GM21723 (cell line): Measurements from ENCODE around the gene FBLN2.
"Not testable (repeated sequence)": the region's sequence is repeated elsewhere in the genome, so short reads cannot be mapped to it uniquely, and the experiment has no call there.

Source experiments
- ATAC-seq: cut with Tn5 transposase; IDR thresholded peaks from one replicate; pipeline ENCODE4 v1.9.1; 2021; ENCODE audit warnings: mild to moderate bottlenecking, moderate library complexity; ENCODE audit not compliant: unreplicated experiment

The FBLN2 gene

DNA sequence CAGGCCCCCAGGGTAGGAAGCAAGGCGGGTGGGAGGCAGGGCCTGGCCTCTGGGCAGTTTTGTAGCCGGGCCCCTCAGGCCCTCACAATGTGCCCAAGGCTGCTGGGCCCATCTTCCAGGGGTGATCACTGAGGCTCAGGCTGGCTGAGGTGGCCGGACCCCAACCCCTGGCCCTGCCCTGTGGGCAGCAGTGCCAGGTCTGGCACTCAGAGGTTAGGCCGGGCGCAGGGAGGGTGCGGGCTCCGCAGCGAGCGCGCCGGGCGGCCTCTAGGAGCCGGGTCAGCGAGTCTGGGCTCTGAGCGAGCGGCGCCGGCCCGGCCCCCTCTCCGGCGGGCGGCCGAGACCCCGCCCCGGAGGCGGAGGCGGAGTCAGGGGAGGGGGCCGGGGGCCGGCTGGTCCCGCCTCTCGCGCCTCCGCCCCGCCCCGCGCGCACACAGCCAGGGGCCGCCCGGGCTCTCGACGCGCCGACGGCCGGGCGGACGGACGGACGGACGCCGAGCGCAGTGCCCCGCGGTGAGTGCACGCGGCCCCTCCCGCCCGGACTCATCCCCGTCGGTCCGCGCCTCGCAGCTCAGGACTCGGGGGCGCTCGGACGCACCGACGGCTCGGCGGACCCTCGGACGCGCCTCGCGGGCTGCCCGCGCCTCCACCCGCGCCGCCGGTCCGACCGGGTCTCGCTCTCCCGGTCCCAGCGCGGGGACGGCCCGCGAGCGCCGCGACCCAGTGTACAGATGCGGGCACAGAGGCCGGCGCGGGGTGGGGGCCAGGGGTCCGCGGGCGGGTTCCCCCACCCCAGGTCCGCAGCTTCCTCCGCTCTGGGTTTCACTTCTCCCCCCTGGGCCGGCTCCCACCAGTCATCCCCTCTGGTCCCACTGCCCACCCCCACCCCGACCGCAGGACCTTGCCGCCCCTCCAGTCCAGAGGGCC, at the start of gene FBLN2:
Gene FBLN2, plus strand, starts transcription at position 430 of the 927 bp plus-strand sequence. CDS start 21,231 bp downstream, outside the sequence.
- ATAC-seq = no peak

- ATAC-seq = not testable (repeated sequence)
Measured at GRCh38 chr3:13499246-13499645, 49.7 kb upstream of the FBLN2 start.

DNA sequence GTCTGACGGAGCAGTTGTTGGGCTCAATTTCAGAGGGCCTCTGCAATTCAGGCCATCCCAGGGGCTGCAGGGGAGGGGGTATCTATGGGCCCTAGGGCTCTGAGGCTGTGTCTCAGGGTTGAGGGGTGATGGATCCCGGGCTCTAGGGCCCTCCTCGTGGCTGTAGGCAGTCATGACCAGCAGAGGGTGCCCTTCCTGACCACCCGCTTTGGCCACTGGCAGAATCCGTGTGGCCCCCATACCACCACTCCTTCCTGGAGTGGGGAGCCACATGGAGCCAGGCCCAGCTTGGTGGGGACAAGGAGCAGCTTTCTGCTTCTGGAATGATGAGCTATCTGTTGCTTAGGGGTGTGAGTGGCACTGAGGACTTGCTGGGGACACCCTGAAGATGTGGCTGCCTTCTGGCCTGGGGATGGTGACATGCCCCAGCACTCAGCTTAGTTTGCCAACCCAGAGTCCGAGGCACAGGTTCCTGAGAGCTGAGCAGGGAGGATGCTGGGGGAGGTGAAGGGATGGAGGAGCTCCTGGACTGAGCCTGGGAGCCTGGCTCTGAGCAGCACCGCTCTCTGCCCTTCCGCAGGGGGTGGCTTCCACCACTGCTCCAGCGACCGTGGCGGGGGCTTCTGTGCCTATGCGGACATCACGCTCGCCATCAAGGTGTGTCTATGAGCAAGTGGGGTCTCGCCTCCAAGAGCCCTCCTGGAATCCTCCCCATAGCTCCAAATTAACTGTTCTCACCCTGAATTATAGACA, 48.6 kb upstream of the FBLN2 start:
- ATAC-seq = no peak

DNA sequence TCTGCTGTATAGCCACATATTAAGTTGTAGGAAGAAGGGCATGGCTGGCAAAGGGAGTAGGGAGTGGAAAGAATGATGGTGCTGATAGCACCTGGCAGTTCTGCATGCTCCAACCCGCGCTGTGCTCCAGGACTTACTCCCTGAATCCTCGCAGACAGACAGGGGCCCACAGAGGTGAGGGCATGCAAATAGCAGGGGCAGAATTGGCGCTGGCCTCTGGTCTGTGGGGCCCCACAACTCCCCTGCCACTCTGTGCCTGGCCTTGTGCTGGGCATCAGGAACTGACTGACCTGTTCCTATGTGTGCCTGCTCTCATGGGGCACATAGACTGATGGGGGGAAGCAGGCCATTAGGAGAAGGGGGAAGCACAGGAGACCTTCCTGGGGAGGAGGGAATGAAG, 47.9 kb upstream of the FBLN2 start:
- ATAC-seq = no peak

GRCh38 chr3:13501521-13501920, 47.4 kb upstream of the FBLN2 start:
- no peak for ATAC-seq

DNA sequence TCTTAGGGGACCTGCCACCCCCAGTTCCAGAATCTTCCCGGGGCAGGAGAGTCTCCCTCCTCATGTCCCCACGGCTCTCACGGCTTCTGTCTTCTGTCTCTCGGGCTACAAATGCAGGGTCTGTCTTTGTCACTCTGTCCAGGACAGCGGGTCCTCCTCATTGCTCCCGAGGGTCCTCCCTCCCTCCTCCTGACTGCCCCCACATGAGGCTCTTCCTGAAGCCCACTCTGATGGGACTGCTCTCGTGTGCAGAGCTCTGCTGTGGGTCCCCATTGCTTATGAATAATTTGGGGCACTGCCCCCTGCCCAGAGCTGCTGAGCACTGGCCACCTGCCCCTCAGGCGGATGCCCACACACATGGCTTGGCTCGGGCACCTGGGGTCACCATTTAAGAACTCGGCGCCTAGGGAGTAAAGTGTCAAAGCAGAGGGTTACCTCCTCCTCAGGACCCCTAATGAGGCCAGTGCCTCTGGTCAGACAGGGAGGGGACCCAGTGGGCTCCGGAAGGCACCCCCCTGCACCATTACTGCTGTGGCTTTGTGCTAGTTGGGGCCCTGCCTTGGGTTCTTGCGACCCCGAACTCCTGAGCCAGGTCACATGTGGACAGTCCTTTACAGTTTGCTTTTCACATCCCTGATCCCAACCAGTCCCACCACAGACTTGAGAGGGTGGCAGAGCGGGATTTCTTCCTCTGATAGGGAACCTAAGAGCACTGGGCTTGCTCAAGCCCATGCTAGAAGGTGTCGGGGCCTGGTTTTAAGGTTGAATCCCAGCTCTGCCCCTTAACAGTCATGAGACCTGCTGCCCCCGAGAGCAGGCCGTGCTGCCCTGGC, 46.8 kb upstream of the FBLN2 start:
- ATAC-seq = no peak

- no peak for ATAC-seq
Measured at GRCh38 chr3:13502791-13503060, 46.2 kb upstream of the FBLN2 start.

- no peak for ATAC-seq
Measured at GRCh38 chr3:13504161-13504831, 44.6 kb upstream of the FBLN2 start.

- no peak for ATAC-seq
Measured at GRCh38 chr3:13505147-13506130, 43.5 kb upstream of the FBLN2 start.

DNA sequence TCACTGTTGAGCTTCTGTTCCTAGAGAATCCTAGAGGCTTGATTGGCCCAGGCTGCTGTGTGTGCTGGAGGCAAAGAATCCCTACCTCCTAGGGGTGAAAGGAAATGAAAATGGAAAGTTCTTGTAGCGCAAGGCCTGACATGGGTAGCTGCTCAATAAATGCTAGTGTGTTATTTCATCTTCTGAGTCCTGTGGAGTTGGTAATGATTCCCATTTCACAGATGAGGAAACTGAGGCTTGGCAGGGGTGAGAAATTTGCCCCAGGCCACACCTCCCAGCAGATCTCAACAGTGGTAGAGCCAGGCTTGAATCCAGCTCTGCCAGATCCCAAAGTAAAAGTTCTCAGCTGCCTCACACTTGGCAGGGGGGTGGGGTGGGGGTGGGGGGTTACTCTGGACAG, 42.7 kb upstream of the FBLN2 start:
- no peak for ATAC-seq

DNA sequence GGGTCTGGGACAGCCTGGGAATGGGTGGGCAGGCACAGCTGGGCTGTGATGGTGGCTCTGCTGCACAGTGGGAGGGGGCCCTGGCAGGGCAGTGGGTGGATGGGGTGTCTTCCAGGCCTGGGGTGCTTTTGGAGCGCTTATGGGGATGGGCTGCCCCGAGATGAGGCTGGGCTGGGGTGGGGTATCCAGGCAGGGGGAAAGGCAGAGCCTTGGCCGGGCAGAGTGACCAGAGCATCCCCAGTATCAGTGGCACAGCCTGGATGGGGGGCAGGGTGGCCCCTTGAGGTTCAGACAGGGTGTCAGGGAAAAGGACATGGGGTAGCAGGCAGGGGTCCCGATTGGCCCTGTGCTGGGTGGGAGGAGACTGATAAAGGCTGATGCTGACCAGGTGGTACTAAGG, 42.2 kb upstream of the FBLN2 start:
- no peak for ATAC-seq

DNA sequence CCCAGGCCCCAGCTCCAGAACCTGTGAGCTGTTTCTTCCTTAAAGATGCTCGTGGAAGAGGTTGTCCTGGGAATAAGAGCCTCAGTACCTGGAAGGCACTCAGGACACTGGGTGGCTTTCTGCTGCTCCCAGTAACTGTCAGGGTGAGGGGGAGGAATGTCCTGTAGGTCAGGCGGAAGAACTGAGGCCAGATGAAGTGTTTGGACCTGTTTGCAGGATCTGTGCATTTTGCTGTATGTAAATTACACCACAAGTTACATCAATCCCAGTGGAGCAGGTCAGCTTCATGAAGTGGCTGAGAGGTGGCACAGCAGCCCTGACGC, 41.7 kb upstream of the FBLN2 start:
- no peak for ATAC-seq

DNA sequence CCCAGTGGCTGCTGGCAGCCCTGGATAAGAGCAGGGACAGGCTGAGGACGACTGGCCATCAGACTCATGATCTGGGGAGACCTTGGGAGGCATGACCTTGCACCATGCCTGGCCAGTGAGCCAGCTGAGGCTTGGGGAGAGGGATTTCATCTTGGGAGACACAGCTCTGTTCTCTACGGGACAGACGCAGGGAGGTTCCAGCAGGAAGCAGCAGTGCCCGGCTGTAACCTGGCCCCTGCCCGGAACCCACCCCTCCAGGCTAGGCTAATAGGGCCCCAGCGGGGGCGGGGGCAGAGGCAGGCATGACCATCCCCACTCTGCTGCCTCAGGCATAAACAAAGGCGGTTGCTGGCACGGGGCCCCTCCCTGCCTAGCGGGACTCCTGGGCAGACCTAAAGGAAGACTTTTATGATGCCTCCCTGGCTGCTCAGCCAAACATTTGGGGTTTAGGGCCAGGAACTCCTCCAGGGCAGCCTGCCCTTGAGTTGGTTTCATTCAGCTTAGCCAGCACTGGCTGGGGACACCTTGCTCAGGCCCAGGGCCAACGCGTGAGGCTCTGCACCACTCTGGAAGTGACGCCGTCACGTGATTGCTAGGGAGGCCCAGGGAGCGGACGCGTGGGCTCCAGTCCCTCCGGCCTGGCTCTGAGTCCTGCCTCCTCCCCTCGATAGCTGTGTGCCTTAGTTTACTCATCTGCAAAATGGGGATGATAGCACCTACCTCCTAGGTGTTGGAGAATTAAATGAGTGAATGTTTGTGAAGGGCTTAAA, 41.2 kb upstream of the FBLN2 start:
- ATAC-seq = no peak

- no peak for ATAC-seq
Measured at GRCh38 chr3:13508496-13508895, 40.4 kb upstream of the FBLN2 start.

- no peak for ATAC-seq
Measured at GRCh38 chr3:13509059-13509815, 39.7 kb upstream of the FBLN2 start.

DNA sequence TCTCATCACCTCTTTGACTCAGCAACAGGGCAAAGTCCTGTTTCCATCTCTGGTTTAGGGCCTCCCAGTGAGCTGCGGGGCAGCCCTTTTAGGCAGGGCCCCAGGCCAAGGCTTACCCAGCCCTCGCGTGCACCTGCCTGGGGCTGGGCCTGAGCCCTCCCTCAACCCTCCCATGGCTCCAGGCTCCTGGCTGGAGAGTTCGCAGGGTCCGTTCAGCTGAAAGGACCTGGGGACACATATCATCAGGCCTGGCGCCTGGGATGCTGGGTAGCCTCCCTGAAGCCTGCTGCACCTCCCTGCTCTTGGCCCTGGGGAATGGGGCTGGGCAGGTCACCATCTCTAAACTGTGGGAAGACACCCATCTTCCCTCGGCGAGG, 39.1 kb upstream of the FBLN2 start:
- no peak for ATAC-seq

DNA sequence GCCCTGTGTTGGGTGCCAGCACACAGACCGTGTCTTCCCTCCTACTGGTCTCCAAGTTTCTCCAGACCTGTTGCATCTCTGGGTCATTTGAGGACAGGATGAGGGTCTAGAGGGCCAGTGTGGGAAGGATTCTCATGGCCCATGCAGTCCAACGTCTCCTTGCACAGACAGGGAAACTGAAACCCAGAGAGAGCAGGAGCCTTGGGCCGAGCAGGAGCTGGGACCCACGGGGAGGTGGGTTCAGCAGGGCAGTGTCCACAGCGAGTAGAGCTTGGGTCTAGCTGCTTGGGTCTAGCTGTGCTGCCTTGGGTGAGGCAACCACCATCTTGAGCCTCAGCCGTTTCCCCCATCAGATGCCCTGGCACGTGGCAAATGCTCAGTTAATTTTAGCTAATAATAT, 36.5 kb upstream of the FBLN2 start:
- ATAC-seq = no peak
